Fibroblast of pulmonary artery (primary cell): ENCODE data around the gene DDI2.
A peak's percentile ranks its signal among the peaks of the same experiment; 100 is the strongest.

Experiments used
- DNase-seq: peaks from one replicate; pipeline ENCODE4 v3.0.0-alpha.2; 2010; ENCODE audit warnings: low read depth
- H3K4me3 ChIP-seq: replicated peaks from 2 replicates; pipeline ENCODE4 v1.5.1; 2011; ENCODE audit warnings: low read depth, mild to moderate bottlenecking, control low read depth, low read length, moderate library complexity
- CTCF ChIP-seq: IDR thresholded peaks from 2 replicates; pipeline ENCODE4 v1.5.1; 2011; ENCODE audit warnings: mild to moderate bottlenecking, control low read depth, low read length, inconsistent platforms; ENCODE audit errors: missing control alignments

Gene DDI2

GRCh38 chr1:15678578-15678977, 61.3 kb downstream of the DDI2 start:
- peak; percentile 80 for DNase-seq
- H3K4me3 ChIP-seq, result no peak overlapping the region
- TF ChIP-seq CTCF, result no peak

- H3K4me3 ChIP-seq, result no peak overlapping the region
- TF ChIP-seq CTCF, result no peak
- peak; percentile 61 for DNase-seq
These were observed 62.9 kb downstream of the DDI2 start for GRCh38 chr1:15680131-15680530.

GRCh38 chr1:15680561-15681348, 63.5 kb downstream of the DDI2 start:
- H3K4me3 ChIP-seq, result no peak overlapping the region
- DNase-seq, result peak; percentile 92
- TF ChIP-seq CTCF, result no peak

GRCh38 chr1:15681349-15682292, 64.4 kb downstream of the DDI2 start:
- no peak overlapping the region for H3K4me3 ChIP-seq
- no peak for TF ChIP-seq CTCF
- DNase-seq, result no peak

GRCh38 chr1:15682936-15683341, 65.7 kb downstream of the DDI2 start:
- H3K4me3 ChIP-seq, result no peak overlapping the region
- no peak for TF ChIP-seq CTCF
- DNase-seq, result no peak

- DNase-seq, result no peak
- TF ChIP-seq CTCF, result no peak
- peak overlapping the region; percentile 77 for H3K4me3 ChIP-seq
These were observed 66.2 kb downstream of the DDI2 start for GRCh38 chr1:15683345-15684039.
